ENCODE measurements around the gene BEND7. TPM values are rescaled to one million over a fixed set of nuclear protein-coding genes. Genes with fewer than 3 reads are reported as not detected.

The BEND7 gene
- total and polyA plus RNA-seq, 8 donors = 4.6 to 32.1 (median 21.0) TPM

GRCh38 chr10:13475124-13475523 is 53.7 kb downstream of the BEND7 start:
- H3K9me3 ChIP-seq = no peaks in the 10 kb centered on the region
- TF ChIP-seq CTCF (IDR thresholded peaks at IDR 0.05) (no peak), POLR2A (IDR thresholded peaks at IDR 0.05) (no peak), EP300 (IDR thresholded peaks at IDR 0.05) (no peak), POLR2AphosphoS5 (IDR thresholded peaks at IDR 0.05) (no peak)
- DNase-seq = no peak
- H3K27me3 ChIP-seq = no peaks in the 10 kb centered on the region
- H3K36me3 ChIP-seq = peaks cover 3 to 30% (median 24%) of the 10 kb centered on the region in 4 donors
- H3K4me3 ChIP-seq = no peak overlapping the region
- intact Hi-C loops (cut with DNase I; ENCODE audit: low total_unique reads) = no loop called here
- no peaks in the 10 kb centered on the region for H3K4me1 ChIP-seq
- no peak overlapping the region for H3K27ac ChIP-seq

GRCh38 chr10:13473986-13474385 is 54.8 kb downstream of the BEND7 start:
- Histone ChIP-seq H3K9me3 (no peaks in the 10 kb centered on the region), H3K36me3 (peaks cover 0 to 25% (median 19%) of the 10 kb centered on the region in 4 donors), H3K4me3 (no peak overlapping the region), H3K4me1 (no peaks in the 10 kb centered on the region), H3K27me3 (no peaks in the 10 kb centered on the region), H3K27ac (no peak overlapping the region)
- intact Hi-C loops (cut with DNase I; ENCODE audit: low total_unique reads) = no loop called here
- 97 to 99% (median 98%) methylated on average over 26 of the region's 26 CpGs for WGBS, 5 donors
- no peak for TF ChIP-seq POLR2AphosphoS5 (IDR thresholded peaks at IDR 0.05)
- TF ChIP-seq POLR2A (IDR thresholded peaks at IDR 0.05) = no peak
- no peak for TF ChIP-seq CTCF (IDR thresholded peaks at IDR 0.05)
- TF ChIP-seq EP300 (IDR thresholded peaks at IDR 0.05) = no peak
- DNase-seq = no peak

- intact Hi-C loops (cut with DNase I; ENCODE audit: low total_unique reads) = no loop called here
- no peak overlapping the region for H3K4me3 ChIP-seq
- no peak overlapping the region for H3K27ac ChIP-seq
- no peaks in the 10 kb centered on the region for H3K9me3 ChIP-seq
- WGBS, 5 donors = 94 to 98% (median 97%) methylated on average over 19 of the region's 19 CpGs
- TF ChIP-seq CTCF (IDR thresholded peaks at IDR 0.05) (no peak), EP300 (IDR thresholded peaks at IDR 0.05) (no peak), POLR2AphosphoS5 (IDR thresholded peaks at IDR 0.05) (no peak), POLR2A (IDR thresholded peaks at IDR 0.05) (no peak)
- H3K4me1 ChIP-seq = no peaks in the 10 kb centered on the region
- H3K27me3 ChIP-seq = no peaks in the 10 kb centered on the region
- DNase-seq = no peak
- peaks cover 0 to 20% (median 14%) of the 10 kb centered on the region in 4 donors for H3K36me3 ChIP-seq
Observed at GRCh38 chr10:13472359-13472758, 56.5 kb downstream of the BEND7 start.

GRCh38 chr10:13470270-13470669 is 58.5 kb downstream of the BEND7 start:
- no peak for TF ChIP-seq EP300 (IDR thresholded peaks at IDR 0.05)
- no peak for TF ChIP-seq POLR2A (IDR thresholded peaks at IDR 0.05)
- no peak for TF ChIP-seq CTCF (IDR thresholded peaks at IDR 0.05)
- no peak for TF ChIP-seq POLR2AphosphoS5 (IDR thresholded peaks at IDR 0.05)
- H3K4me1 ChIP-seq = no peaks in the 10 kb centered on the region
- no peak for DNase-seq
- peaks cover 0 to 15% (median 12%) of the 10 kb centered on the region in 4 donors for H3K36me3 ChIP-seq
- intact Hi-C loops (cut with DNase I; ENCODE audit: low total_unique reads) = no loop called here
- no peaks in the 10 kb centered on the region for H3K27me3 ChIP-seq
- no peaks in the 10 kb centered on the region for H3K9me3 ChIP-seq
- no peak overlapping the region for H3K4me3 ChIP-seq
- 83 to 91% (median 83%) methylated on average over 3 of the region's 3 CpGs for WGBS, 5 donors
- no peak overlapping the region for H3K27ac ChIP-seq

Measured in stomach (tissue), 9 donors.